ENCODE results near the gene LMBR1. TPM values are rescaled to one million over a fixed set of nuclear protein-coding genes. Genes with fewer than 3 reads are reported as not detected.
"Not testable (repeated sequence)": the region's sequence is repeated elsewhere in the genome, so short reads cannot be mapped to it uniquely, and the experiment has no call there.

The LMBR1 gene
- total RNA-seq, 1 donor from 2014 or later, result 49.7 TPM

- Histone ChIP-seq H3K9me3 (ENCODE audit: insufficient read depth, low read depth, low read length) (no peaks in the 10 kb centered on the region), H3K79me2 (ENCODE audit: insufficient read depth, low read length) (no peaks in the 10 kb centered on the region), H3K4me1 (ENCODE audit: insufficient read depth, low read length) (no peaks in the 10 kb centered on the region), H3K4me3 (ENCODE audit: insufficient read depth, low read depth, low read length) (no peak overlapping the region), H4K20me1 (ENCODE audit: insufficient read depth, low read length) (no peaks in the 10 kb centered on the region), H2AFZ (ENCODE audit: low read depth, low read length) (no peak overlapping the region), H3K27me3 (ENCODE audit: insufficient read depth, low read length) (peaks cover 2% of the 10 kb centered on the region), H3K36me3 (ENCODE audit: insufficient read depth, low read length) (no peaks in the 10 kb centered on the region), H3K27ac (ENCODE audit: low read depth, low read length) (no peak overlapping the region), H3K9ac (ENCODE audit: low read length) (no peak overlapping the region), H3K4me2 (ENCODE audit: low read length) (no peak overlapping the region)
- no peak for FAIRE-seq
- no peak overlapping the region for H3K27ac Mint-ChIP-seq (ENCODE audit: unreplicated experiment)
- H3K27me3 Mint-ChIP-seq (ENCODE audit: low read depth, unreplicated experiment), result no peaks in the 10 kb centered on the region
- H3K4me3 Mint-ChIP-seq (ENCODE audit: unreplicated experiment), result no peak overlapping the region
- DNase-seq (ENCODE audit: low read depth), result no peak
- H3K9me3 Mint-ChIP-seq (ENCODE audit: unreplicated experiment), result peaks cover 1% of the 10 kb centered on the region
- H3K4me1 Mint-ChIP-seq (ENCODE audit: low read depth, unreplicated experiment), result no peaks in the 10 kb centered on the region
- TF ChIP-seq, protein P1, sequence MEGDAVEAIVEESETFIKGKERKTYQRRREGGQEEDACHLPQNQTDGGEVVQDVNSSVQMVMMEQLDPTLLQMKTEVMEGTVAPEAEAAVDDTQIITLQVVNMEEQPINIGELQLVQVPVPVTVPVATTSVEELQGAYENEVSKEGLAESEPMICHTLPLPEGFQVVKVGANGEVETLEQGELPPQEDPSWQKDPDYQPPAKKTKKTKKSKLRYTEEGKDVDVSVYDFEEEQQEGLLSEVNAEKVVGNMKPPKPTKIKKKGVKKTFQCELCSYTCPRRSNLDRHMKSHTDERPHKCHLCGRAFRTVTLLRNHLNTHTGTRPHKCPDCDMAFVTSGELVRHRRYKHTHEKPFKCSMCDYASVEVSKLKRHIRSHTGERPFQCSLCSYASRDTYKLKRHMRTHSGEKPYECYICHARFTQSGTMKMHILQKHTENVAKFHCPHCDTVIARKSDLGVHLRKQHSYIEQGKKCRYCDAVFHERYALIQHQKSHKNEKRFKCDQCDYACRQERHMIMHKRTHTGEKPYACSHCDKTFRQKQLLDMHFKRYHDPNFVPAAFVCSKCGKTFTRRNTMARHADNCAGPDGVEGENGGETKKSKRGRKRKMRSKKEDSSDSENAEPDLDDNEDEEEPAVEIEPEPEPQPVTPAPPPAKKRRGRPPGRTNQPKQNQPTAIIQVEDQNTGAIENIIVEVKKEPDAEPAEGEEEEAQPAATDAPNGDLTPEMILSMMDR (IDR thresholded peaks at IDR 0.05; ENCODE audit: insufficient read depth, low read depth, low read length), result no peak
- no peak for TF ChIP-seq EZH2 (IDR thresholded peaks at IDR 0.05; ENCODE audit: insufficient read depth, low read length)
- H3K36me3 Mint-ChIP-seq (ENCODE audit: low read depth, unreplicated experiment), result no peaks in the 10 kb centered on the region
These were observed 242.9 kb downstream of the LMBR1 start for GRCh38 chr7:156650042-156650441.

DNA sequence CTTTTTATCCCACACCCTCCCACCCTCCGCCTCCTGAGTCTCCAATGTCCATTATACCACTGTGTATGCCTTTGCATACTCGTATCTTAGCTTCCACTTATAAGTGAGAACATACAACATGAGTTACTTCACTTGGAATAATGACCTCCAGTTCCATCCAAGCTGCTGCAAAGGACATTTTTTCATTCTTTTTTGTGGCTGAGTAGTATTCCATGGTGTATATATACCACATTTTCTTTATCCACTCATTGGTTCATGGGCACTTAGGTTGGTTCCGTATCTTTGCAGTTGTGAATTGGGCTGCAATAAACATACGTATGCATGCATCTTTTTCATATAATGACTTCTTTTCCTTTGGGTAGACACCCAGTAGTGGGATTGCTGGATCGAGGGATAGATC lies 245.7 kb downstream of the LMBR1 start:
- H3K27ac Mint-ChIP-seq (ENCODE audit: unreplicated experiment); H3K36me3 ChIP-seq (ENCODE audit: insufficient read depth, low read length); H4K20me1 ChIP-seq (ENCODE audit: insufficient read depth, low read length); DNase-seq (ENCODE audit: low read depth); H2AFZ ChIP-seq (ENCODE audit: low read depth, low read length); H3K27me3 ChIP-seq (ENCODE audit: insufficient read depth, low read length); H3K27me3 Mint-ChIP-seq (ENCODE audit: low read depth, unreplicated experiment); H3K36me3 Mint-ChIP-seq (ENCODE audit: low read depth, unreplicated experiment); H3K79me2 ChIP-seq (ENCODE audit: insufficient read depth, low read length); H3K27ac ChIP-seq (ENCODE audit: low read depth, low read length); FAIRE-seq; H3K9me3 ChIP-seq (ENCODE audit: insufficient read depth, low read depth, low read length); H3K9ac ChIP-seq (ENCODE audit: low read length); H3K4me2 ChIP-seq (ENCODE audit: low read length); H3K9me3 Mint-ChIP-seq (ENCODE audit: unreplicated experiment); H3K4me3 Mint-ChIP-seq (ENCODE audit: unreplicated experiment); H3K4me1 ChIP-seq (ENCODE audit: insufficient read depth, low read length); H3K4me3 ChIP-seq (ENCODE audit: insufficient read depth, low read depth, low read length); H3K4me1 Mint-ChIP-seq (ENCODE audit: low read depth, unreplicated experiment): not testable (repeated sequence)

DNA sequence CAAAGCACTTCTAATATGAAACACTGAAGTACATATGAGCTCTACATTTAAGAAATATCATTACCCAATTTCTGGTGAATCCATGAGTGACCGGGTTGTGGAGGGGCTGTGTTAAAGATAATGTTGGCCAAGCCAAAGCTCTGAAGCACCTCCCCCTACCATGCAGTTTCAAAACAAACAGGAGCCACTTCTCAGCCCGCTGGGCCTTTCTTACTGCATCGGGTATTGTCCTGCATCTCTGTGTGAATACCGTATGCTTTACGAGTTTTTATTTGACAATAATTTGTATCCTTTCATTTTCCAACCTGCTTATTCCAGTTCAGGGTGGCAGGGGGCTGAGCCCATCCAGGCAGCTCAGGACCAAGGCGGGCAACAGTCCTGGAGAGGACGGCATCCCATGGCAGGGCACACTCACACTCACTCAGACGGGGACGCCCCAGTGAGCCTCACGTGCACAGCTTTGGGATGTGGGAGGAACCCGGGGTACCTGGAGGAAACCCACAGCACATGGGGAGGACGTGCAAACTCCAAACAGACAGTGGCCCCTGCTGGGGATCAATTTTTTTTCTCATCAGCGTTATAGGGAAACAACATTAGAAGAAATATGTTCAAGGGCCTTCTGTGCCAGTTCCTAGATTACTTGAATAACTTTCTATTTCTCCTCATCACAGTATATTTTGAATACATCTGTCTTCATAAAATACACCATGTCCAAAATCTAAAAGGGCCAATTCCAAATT lies 250.5 kb downstream of the LMBR1 start:
- FAIRE-seq (no peak), DNase-seq (ENCODE audit: low read depth) (no peak)
- H3K4me3 Mint-ChIP-seq (ENCODE audit: unreplicated experiment), result no peak overlapping the region
- Histone ChIP-seq H3K79me2 (ENCODE audit: insufficient read depth, low read length) (peaks cover 17% of the 10 kb centered on the region), H3K27ac (ENCODE audit: low read depth, low read length) (no peak overlapping the region), H3K9me3 (ENCODE audit: insufficient read depth, low read depth, low read length) (no peaks in the 10 kb centered on the region), H3K36me3 (ENCODE audit: insufficient read depth, low read length) (no peaks in the 10 kb centered on the region), H3K4me2 (ENCODE audit: low read length) (no peak overlapping the region), H3K9ac (ENCODE audit: low read length) (no peak overlapping the region), H3K4me3 (ENCODE audit: insufficient read depth, low read depth, low read length) (no peak overlapping the region), H2AFZ (ENCODE audit: low read depth, low read length) (no peak overlapping the region), H3K27me3 (ENCODE audit: insufficient read depth, low read length) (no peaks in the 10 kb centered on the region), H3K4me1 (ENCODE audit: insufficient read depth, low read length) (peaks cover 3% of the 10 kb centered on the region), H4K20me1 (ENCODE audit: insufficient read depth, low read length) (no peaks in the 10 kb centered on the region)
- no peaks in the 10 kb centered on the region for H3K27me3 Mint-ChIP-seq (ENCODE audit: low read depth, unreplicated experiment)
- H3K36me3 Mint-ChIP-seq (ENCODE audit: low read depth, unreplicated experiment), result no peaks in the 10 kb centered on the region
- H3K4me1 Mint-ChIP-seq (ENCODE audit: low read depth, unreplicated experiment), result peaks cover 7% of the 10 kb centered on the region
- no peak overlapping the region for H3K27ac Mint-ChIP-seq (ENCODE audit: unreplicated experiment)
- peaks cover 8% of the 10 kb centered on the region for H3K9me3 Mint-ChIP-seq (ENCODE audit: unreplicated experiment)
- TF ChIP-seq EZH2 (IDR thresholded peaks at IDR 0.05; ENCODE audit: insufficient read depth, low read length), result no peak
- TF ChIP-seq, protein P1 (IDR thresholded peaks at IDR 0.05; ENCODE audit: insufficient read depth, low read depth, low read length), result no peak

Data from astrocyte (in vitro differentiated cells and primary cell).